ENCODE measurements around the gene HAO2. TPM values are rescaled to one million over a fixed set of nuclear protein-coding genes. Genes with fewer than 3 reads are reported as not detected.
"Not testable (repeated sequence)": the region's sequence is repeated elsewhere in the genome, so short reads cannot be mapped to it uniquely, and the experiment has no call there.

The HAO2 gene
- total and polyA plus RNA-seq, 9 donors: 0.12 to 0.50 (median 0.23) TPM; not detected in 6

DNA sequence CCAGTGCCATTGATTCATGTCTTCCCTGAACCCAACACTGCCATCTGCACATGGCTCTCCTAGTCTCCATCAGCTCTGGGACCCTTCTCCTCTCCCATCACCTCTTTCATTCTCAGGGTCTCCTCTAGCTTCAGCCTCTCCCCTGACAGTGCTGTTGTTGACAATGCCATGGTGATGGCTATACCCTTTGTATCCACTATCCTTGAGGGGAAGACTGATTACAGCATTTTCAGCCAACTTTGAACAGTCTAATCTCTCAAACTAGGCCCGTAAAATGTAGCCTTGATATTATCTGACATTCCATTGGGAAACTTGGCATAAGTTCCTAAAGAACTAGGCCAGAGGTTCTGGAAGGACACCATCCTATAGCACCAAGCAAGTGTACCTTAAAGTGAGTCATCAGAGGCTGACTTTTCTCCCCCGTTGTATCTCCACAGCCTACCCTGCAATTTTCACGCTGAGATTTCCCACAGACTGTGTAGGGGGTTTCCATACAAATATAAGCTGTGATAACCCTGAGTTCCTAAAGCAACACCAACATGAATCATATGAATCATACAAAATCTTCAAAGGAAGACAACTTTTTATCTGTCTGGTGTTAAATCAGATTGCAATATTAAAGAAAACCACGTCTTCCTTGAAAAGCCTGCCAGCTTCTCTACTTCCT lies 5.8 kb downstream of the HAO2 start:
- no peak overlapping the region for H3K4me3 ChIP-seq
- 20 to 26% (median 23%) methylated on average over 4 of the region's 4 CpGs for WGBS, 3 donors
- no peaks in the 10 kb centered on the region for H3K27me3 ChIP-seq
- TF ChIP-seq EP300 (IDR thresholded peaks at IDR 0.05): no peak
- no peak for TF ChIP-seq POLR2A (IDR thresholded peaks at IDR 0.05)
- TF ChIP-seq, protein P1, sequence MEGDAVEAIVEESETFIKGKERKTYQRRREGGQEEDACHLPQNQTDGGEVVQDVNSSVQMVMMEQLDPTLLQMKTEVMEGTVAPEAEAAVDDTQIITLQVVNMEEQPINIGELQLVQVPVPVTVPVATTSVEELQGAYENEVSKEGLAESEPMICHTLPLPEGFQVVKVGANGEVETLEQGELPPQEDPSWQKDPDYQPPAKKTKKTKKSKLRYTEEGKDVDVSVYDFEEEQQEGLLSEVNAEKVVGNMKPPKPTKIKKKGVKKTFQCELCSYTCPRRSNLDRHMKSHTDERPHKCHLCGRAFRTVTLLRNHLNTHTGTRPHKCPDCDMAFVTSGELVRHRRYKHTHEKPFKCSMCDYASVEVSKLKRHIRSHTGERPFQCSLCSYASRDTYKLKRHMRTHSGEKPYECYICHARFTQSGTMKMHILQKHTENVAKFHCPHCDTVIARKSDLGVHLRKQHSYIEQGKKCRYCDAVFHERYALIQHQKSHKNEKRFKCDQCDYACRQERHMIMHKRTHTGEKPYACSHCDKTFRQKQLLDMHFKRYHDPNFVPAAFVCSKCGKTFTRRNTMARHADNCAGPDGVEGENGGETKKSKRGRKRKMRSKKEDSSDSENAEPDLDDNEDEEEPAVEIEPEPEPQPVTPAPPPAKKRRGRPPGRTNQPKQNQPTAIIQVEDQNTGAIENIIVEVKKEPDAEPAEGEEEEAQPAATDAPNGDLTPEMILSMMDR (IDR thresholded peaks at IDR 0.05): no peak
- H3K9me3 ChIP-seq: no peaks in the 10 kb centered on the region
- H3K36me3 ChIP-seq: no peaks in the 10 kb centered on the region
- intact Hi-C loops (cut with DNase I): loop anchor here in 2 of 4 donors (5.0 kb wide), 2 partner anchors 97 to 1222 kb away; no protein-coding TSS in a partner anchor
- no peak for DNase-seq
- H3K27ac ChIP-seq: no peak overlapping the region
- H3K4me1 ChIP-seq (ENCODE audit: insufficient read depth): no peaks in the 10 kb centered on the region

- TF ChIP-seq POLR2A (IDR thresholded peaks at IDR 0.05) (no peak), EP300 (IDR thresholded peaks at IDR 0.05) (no peak)
- TF ChIP-seq, protein P1 (IDR thresholded peaks at IDR 0.05): no peak
- no peaks in the 10 kb centered on the region for H3K9me3 ChIP-seq
- H3K4me3 ChIP-seq: no peak overlapping the region
- no peak overlapping the region for H3K27ac ChIP-seq
- intact Hi-C loops (cut with DNase I): no loop called here
- no peaks in the 10 kb centered on the region for H3K36me3 ChIP-seq
- 93 to 99% (median 94%) methylated on average over 1 of the region's 1 CpG for WGBS, 3 donors
- no peaks in the 10 kb centered on the region for H3K27me3 ChIP-seq
- no peak for DNase-seq
- H3K4me1 ChIP-seq (ENCODE audit: insufficient read depth): no peaks in the 10 kb centered on the region
These were observed 6.8 kb downstream of the HAO2 start for GRCh38 chr1:119375366-119375765.

DNA sequence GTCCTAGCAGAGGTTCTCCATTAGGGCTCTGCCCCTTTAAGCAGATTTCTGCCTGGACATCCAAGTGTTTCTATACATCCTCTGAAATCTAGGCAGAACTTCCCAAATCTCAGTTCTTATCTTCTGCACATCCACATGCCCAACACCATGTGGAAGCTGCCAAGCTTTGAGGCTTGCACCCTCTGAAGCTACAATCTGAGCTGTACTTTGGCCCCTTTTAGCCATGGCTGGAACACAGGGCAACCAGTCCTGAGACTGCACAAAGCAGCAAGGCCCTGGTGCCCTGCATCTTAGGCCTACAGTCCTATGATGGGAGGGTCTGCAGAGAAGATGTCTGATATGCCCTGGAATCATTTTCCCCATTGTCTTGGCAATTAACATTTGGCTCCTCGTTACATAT lies 8.0 kb downstream of the HAO2 start:
- Histone ChIP-seq H3K4me1 (ENCODE audit: insufficient read depth) (no peaks in the 10 kb centered on the region), H3K27ac (no peak overlapping the region), H3K4me3 (no peak overlapping the region), H3K27me3 (no peaks in the 10 kb centered on the region), H3K36me3 (no peaks in the 10 kb centered on the region), H3K9me3 (no peaks in the 10 kb centered on the region)
- DNase-seq: no peak
- WGBS, 3 donors: 86 to 97% (median 94%) methylated on average over 1 of the region's 1 CpG
- intact Hi-C loops (cut with DNase I): no loop called here
- TF ChIP-seq, protein P1 (IDR thresholded peaks at IDR 0.05): no peak
- TF ChIP-seq POLR2A (IDR thresholded peaks at IDR 0.05): no peak
- TF ChIP-seq EP300 (IDR thresholded peaks at IDR 0.05): no peak

- DNase-seq; intact Hi-C loops (cut with DNase I); H3K4me1 ChIP-seq (ENCODE audit: insufficient read depth); H3K27ac ChIP-seq; H3K36me3 ChIP-seq; H3K4me3 ChIP-seq; H3K9me3 ChIP-seq; H3K27me3 ChIP-seq: not testable (repeated sequence)
- WGBS, 3 donors: 83 to 93% (median 83%) methylated on average over 2 of the region's 2 CpGs
These were observed 9.0 kb downstream of the HAO2 start for GRCh38 chr1:119377594-119377993.

GRCh38 chr1:119379117-119379516 lies 10.5 kb downstream of the HAO2 start:
- Histone ChIP-seq H3K4me1 (ENCODE audit: insufficient read depth) (no peaks in the 10 kb centered on the region), H3K4me3 (no peak overlapping the region), H3K9me3 (no peaks in the 10 kb centered on the region), H3K27ac (no peak overlapping the region), H3K36me3 (no peaks in the 10 kb centered on the region), H3K27me3 (no peaks in the 10 kb centered on the region)
- intact Hi-C loops (cut with DNase I): no loop called here
- DNase-seq: no peak
- 78 to 100% (median 89%) methylated on average over 1 of the region's 1 CpG for WGBS, 3 donors
- TF ChIP-seq, protein P1 (IDR thresholded peaks at IDR 0.05): no peak
- TF ChIP-seq POLR2A (IDR thresholded peaks at IDR 0.05) (no peak), EP300 (IDR thresholded peaks at IDR 0.05) (no peak)

Measured in ovary (tissue), 9 donors.